Measurements from ENCODE around the gene RELT. TPM values are rescaled to one million over a fixed set of nuclear protein-coding genes. Genes with fewer than 3 reads are reported as not detected.

The RELT gene
- total and polyA plus RNA-seq, 2 donors (not counting 1 experiment from before 2014, with no cell fraction given), result 71.6 to 92.4 TPM

DNA sequence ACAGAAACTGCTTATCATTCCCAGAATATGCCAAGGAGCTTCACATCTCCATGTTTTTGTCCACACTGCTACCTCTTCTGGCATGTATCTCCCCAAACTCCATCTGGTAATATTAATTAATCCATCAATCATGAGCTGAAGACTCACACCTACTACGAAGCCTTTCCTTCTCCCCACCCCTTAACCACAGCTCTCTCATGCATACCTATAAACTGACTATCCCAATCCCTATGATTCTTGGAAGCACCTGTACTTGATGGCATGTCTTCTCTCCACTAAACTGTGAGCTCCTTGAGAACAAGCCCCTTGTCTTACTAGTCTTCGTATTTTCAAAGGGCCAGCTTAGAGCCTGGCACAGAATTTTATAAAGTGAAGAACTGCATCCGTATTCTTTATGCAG is 47.3 kb downstream of the RELT start:
- 96% methylated on average over 3 of the region's 3 CpGs for WGBS (ENCODE audit: insufficient coverage)
- no peak overlapping the region for H3K9ac ChIP-seq (ENCODE audit: low read length)
- Mint-ChIP-seq H3K4me1 (peaks cover 11% of the 10 kb centered on the region), H3K27me3 (no peaks in the 10 kb centered on the region), H3K9me3 (ENCODE audit: insufficient read depth) (no peaks in the 10 kb centered on the region), H3K4me3 (no peak overlapping the region), H3K27ac (no peak overlapping the region)
- no peak overlapping the region for H2AFZ ChIP-seq (ENCODE audit: insufficient read depth, low read depth, low read length, poor library complexity, severe bottlenecking)
- peaks cover 3% of the 10 kb centered on the region for H4K20me1 ChIP-seq (ENCODE audit: control insufficient read depth, insufficient read depth, low read length, poor library complexity, severe bottlenecking)
- H3K27ac ChIP-seq (ENCODE audit: low read length in 2 of 2), result no peak overlapping the region
- H3K27me3 ChIP-seq (replicated peaks in 1 of 4; ENCODE audit: control extremely low read depth in 1 of 4, control insufficient read depth in 3 of 4, insufficient read depth in 4 of 4, low read length in 3 of 4), result no peaks in the 10 kb centered on the region
- ATAC-seq (ENCODE audit: low read depth) (no peak), DNase-seq (no peak)
- intact Hi-C loops (cut with micrococcal nuclease), result no loop called here
- POLR2A ChIA-PET, result no interaction called here
- H3K4me2 ChIP-seq (replicated peaks; ENCODE audit: low read depth, low read length, poor library complexity, severe bottlenecking), result no peak overlapping the region
- H3K4me3 ChIP-seq (ENCODE audit: control extremely low read depth in 1 of 5, extremely low read depth in 1 of 5, insufficient read depth in 1 of 5, low read depth in 2 of 5, low read length in 4 of 5), result no peak overlapping the region
- no peak for TF ChIP-seq EZH2 (IDR thresholded peaks at IDR 0.05; ENCODE audit: borderline replicate concordance, insufficient read depth, low read depth, low read length, poor library complexity, severe bottlenecking)
- TF ChIP-seq, protein P1, sequence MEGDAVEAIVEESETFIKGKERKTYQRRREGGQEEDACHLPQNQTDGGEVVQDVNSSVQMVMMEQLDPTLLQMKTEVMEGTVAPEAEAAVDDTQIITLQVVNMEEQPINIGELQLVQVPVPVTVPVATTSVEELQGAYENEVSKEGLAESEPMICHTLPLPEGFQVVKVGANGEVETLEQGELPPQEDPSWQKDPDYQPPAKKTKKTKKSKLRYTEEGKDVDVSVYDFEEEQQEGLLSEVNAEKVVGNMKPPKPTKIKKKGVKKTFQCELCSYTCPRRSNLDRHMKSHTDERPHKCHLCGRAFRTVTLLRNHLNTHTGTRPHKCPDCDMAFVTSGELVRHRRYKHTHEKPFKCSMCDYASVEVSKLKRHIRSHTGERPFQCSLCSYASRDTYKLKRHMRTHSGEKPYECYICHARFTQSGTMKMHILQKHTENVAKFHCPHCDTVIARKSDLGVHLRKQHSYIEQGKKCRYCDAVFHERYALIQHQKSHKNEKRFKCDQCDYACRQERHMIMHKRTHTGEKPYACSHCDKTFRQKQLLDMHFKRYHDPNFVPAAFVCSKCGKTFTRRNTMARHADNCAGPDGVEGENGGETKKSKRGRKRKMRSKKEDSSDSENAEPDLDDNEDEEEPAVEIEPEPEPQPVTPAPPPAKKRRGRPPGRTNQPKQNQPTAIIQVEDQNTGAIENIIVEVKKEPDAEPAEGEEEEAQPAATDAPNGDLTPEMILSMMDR (IDR thresholded peaks at IDR 0.05), result no peak
- no peaks in the 10 kb centered on the region for H3K9me3 ChIP-seq (ENCODE audit: control extremely low read depth in 1 of 3, control insufficient read depth in 2 of 3, insufficient read depth in 1 of 3, low read length in 2 of 3)
- peaks cover 0 to 6% of the 10 kb centered on the region in 2 experiments for H3K36me3 ChIP-seq (replicated peaks in 1 of 2; ENCODE audit: control extremely low read depth in 1 of 2, control insufficient read depth in 1 of 2, extremely low read depth in 1 of 2, insufficient read depth in 2 of 2, low read length in 1 of 2)
- H3K4me1 ChIP-seq (ENCODE audit: control insufficient read depth in 2 of 2, insufficient read depth in 2 of 2, low read length in 2 of 2), result no peaks in the 10 kb centered on the region
- CTCF ChIA-PET, result interaction anchor here (0.6 to 1.7 kb wide), 5 partner anchors 9 to 239 kb away, joined by 3 to 7 read pairs (median 3); no protein-coding TSS in a partner anchor
- no peaks in the 10 kb centered on the region for H3K79me2 ChIP-seq (ENCODE audit: control insufficient read depth, insufficient read depth, low read length)

DNA sequence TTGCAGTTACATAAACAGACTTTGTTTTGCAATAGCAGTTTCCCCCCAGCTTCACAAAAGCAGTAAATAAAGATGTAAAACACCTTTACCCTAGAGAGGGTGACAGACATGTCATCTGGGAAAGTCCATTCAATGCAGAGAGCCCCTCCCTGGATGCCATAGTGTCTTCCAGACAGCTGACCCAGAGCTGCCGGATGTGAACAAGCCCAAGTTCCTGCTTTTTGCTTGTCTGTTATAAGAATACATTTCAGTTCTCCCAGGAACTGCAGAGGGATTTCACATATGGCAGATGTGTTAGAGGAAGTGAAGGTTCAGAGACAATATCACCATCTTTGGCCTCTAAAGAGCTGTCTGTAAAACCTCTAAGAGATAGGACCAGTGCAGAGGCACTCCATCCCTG is 48.9 kb downstream of the RELT start:
- H3K27ac Mint-ChIP-seq, result no peak overlapping the region
- CTCF ChIA-PET, result interaction anchor here (1.3 to 1.4 kb wide), 2 partner anchors 74 to 118 kb away, joined by 3 to 4 read pairs; no protein-coding TSS in a partner anchor

More for the DNA sequence above, 48.9 kb downstream of the RELT start:
- no peaks in the 10 kb centered on the region for H3K27me3 ChIP-seq (replicated peaks in 1 of 4; ENCODE audit: control extremely low read depth in 1 of 4, control insufficient read depth in 3 of 4, insufficient read depth in 4 of 4, low read length in 3 of 4)
- H3K9me3 ChIP-seq (ENCODE audit: control extremely low read depth in 1 of 3, control insufficient read depth in 2 of 3, insufficient read depth in 1 of 3, low read length in 2 of 3), result no peaks in the 10 kb centered on the region
- H3K4me3 ChIP-seq (ENCODE audit: control extremely low read depth in 1 of 5, extremely low read depth in 1 of 5, insufficient read depth in 1 of 5, low read depth in 2 of 5, low read length in 4 of 5), result no peak overlapping the region
- no peak overlapping the region for H3K27ac ChIP-seq (ENCODE audit: low read length in 2 of 2)
- H3K4me2 ChIP-seq (replicated peaks; ENCODE audit: low read depth, low read length, poor library complexity, severe bottlenecking), result no peak overlapping the region
- no peaks in the 10 kb centered on the region for H3K4me1 ChIP-seq (ENCODE audit: control insufficient read depth in 2 of 2, insufficient read depth in 2 of 2, low read length in 2 of 2)
- H3K9ac ChIP-seq (ENCODE audit: low read length), result no peak overlapping the region
- H3K36me3 ChIP-seq (replicated peaks in 1 of 2; ENCODE audit: control extremely low read depth in 1 of 2, control insufficient read depth in 1 of 2, extremely low read depth in 1 of 2, insufficient read depth in 2 of 2, low read length in 1 of 2), result peaks cover 0 to 2% of the 10 kb centered on the region in 2 experiments
- H4K20me1 ChIP-seq (ENCODE audit: control insufficient read depth, insufficient read depth, low read length, poor library complexity, severe bottlenecking), result peaks cover 5% of the 10 kb centered on the region
- no CpG with 5 or more reads among the region's 1 CpG for WGBS (ENCODE audit: insufficient coverage)
- intact Hi-C loops (cut with micrococcal nuclease), result no loop called here
- no peak overlapping the region for H3K4me3 Mint-ChIP-seq
- H3K9me3 Mint-ChIP-seq (ENCODE audit: insufficient read depth), result no peaks in the 10 kb centered on the region
- ATAC-seq (ENCODE audit: low read depth) (no peak), DNase-seq (no peak)
- H3K27me3 Mint-ChIP-seq, result no peaks in the 10 kb centered on the region
- no peak for TF ChIP-seq EZH2 (IDR thresholded peaks at IDR 0.05; ENCODE audit: borderline replicate concordance, insufficient read depth, low read depth, low read length, poor library complexity, severe bottlenecking)
- TF ChIP-seq, protein P1 (IDR thresholded peaks at IDR 0.05), result no peak
- POLR2A ChIA-PET, result no interaction called here
- no peaks in the 10 kb centered on the region for H3K79me2 ChIP-seq (ENCODE audit: control insufficient read depth, insufficient read depth, low read length)
- H3K4me1 Mint-ChIP-seq, result peaks cover 11% of the 10 kb centered on the region
- no peak overlapping the region for H2AFZ ChIP-seq (ENCODE audit: insufficient read depth, low read depth, low read length, poor library complexity, severe bottlenecking)
